NCI-H1436 (cell line): ENCODE measurements around the gene PTCD1.

Source experiments
- DNase-seq: peaks from one replicate; lab custom pipeline; 2025; lab: John Stamatoyannopoulos, UW

Gene PTCD1

GRCh38 chr7:99438573-99439480 lies at the start of gene PTCD1, which contains the start of gene CPSF4:
PTCD1 (minus strand) TSS chr7:99438798; CDS start chr7:99435242, 3,556 bp downstream.
CPSF4 (plus strand) TSS chr7:99438943; CDS start chr7:99439083, 140 bp downstream.
- peak; percentile 86 for DNase-seq

GRCh38 chr7:99485094-99485493 lies 46.5 kb upstream of the PTCD1 start:
- no peak for DNase-seq

- DNase-seq = no peak
Observed at GRCh38 chr7:99478464-99479440, 40.2 kb upstream of the PTCD1 start.

GRCh38 chr7:99476107-99476506 lies 37.5 kb upstream of the PTCD1 start:
- DNase-seq = no peak

- no peak for DNase-seq
Observed at GRCh38 chr7:99473315-99473596, 34.7 kb upstream of the PTCD1 start.

- peak; percentile 97 for DNase-seq
Observed at GRCh38 chr7:99472561-99473314, 34.1 kb upstream of the PTCD1 start, which contains the start of gene ZNF789. ZNF789 (plus strand) TSS chr7:99472890; CDS start chr7:99476457, 3,567 bp downstream.

GRCh38 chr7:99469381-99470065 lies 30.9 kb upstream of the PTCD1 start:
- no peak for DNase-seq

GRCh38 chr7:99468336-99468918 lies 29.8 kb upstream of the PTCD1 start:
- no peak for DNase-seq

GRCh38 chr7:99465421-99465768 lies 26.8 kb upstream of the PTCD1 start:
- DNase-seq = no peak

GRCh38 chr7:99461221-99461620 lies 22.6 kb upstream of the PTCD1 start:
- no peak for DNase-seq

GRCh38 chr7:99460651-99461050 lies 22.1 kb upstream of the PTCD1 start:
- DNase-seq = no peak

GRCh38 chr7:99459087-99459486 lies 20.5 kb upstream of the PTCD1 start:
- DNase-seq = no peak

- no peak for DNase-seq
Observed at GRCh38 chr7:99457650-99458493, 19.3 kb upstream of the PTCD1 start.

GRCh38 chr7:99457050-99457649 lies 18.6 kb upstream of the PTCD1 start:
- no peak for DNase-seq

GRCh38 chr7:99456288-99456687 lies 17.7 kb upstream of the PTCD1 start:
- no peak for DNase-seq

- no peak for DNase-seq
Observed at GRCh38 chr7:99455874-99456273, 17.3 kb upstream of the PTCD1 start.

- DNase-seq = no peak
Observed at GRCh38 chr7:99453105-99453504, 14.5 kb upstream of the PTCD1 start.

GRCh38 chr7:99452541-99452940 lies 13.9 kb upstream of the PTCD1 start:
- no peak for DNase-seq

- no peak for DNase-seq
Observed at GRCh38 chr7:99451936-99452335, 13.3 kb upstream of the PTCD1 start.

- DNase-seq = no peak
Observed at GRCh38 chr7:99449326-99449725, 10.7 kb upstream of the PTCD1 start.
